ENCODE measurements around the gene MRPL4.
A peak's percentile ranks its signal among the peaks of the same experiment; 100 is the strongest.

The MRPL4 gene

GRCh38 chr19:10228393-10228792 is 23.6 kb upstream of the MRPL4 start:
- no peak for TF ChIP-seq EZH2phosphoT487 (IDR thresholded peaks at IDR 0.05; ENCODE audit: borderline replicate concordance)
- no peak for TF ChIP-seq CTCF (conservative IDR thresholded peaks at IDR 0.05; ENCODE audit: low read length)
- no peak overlapping the region for H2AFZ ChIP-seq (ENCODE audit: low read length)
- H3F3A ChIP-seq (ENCODE audit: low read depth), result no peaks in the 10 kb centered on the region
- no peak overlapping the region for H3K4me3 ChIP-seq (ENCODE audit: low read length, poor library complexity, severe bottlenecking)
- no peaks in the 10 kb centered on the region for H3K36me3 ChIP-seq (ENCODE audit: insufficient read depth, low read length)
- peaks cover 10% of the 10 kb centered on the region; the same call in 1 of the 2 replicates for H3K79me2 ChIP-seq (ENCODE audit: insufficient read depth, low read length)
- peaks cover 18% of the 10 kb centered on the region for H3K4me1 ChIP-seq (ENCODE audit: insufficient read depth, low read length, poor library complexity, severe bottlenecking)
- H3K4me2 ChIP-seq (ENCODE audit: low read depth, low read length, poor library complexity, severe bottlenecking), result peak overlapping the region; percentile 17
- H3K9ac ChIP-seq (ENCODE audit: low read depth, low read length, poor library complexity, severe bottlenecking), result no peak overlapping the region
- H3K27me3 ChIP-seq (ENCODE audit: insufficient read depth, low read length, poor library complexity, severe bottlenecking), result no peaks in the 10 kb centered on the region
- H3K9me3 ChIP-seq (ENCODE audit: insufficient read depth, low read depth, low read length), result no peaks in the 10 kb centered on the region
- H4K20me1 ChIP-seq (ENCODE audit: insufficient read depth, low read length, poor library complexity, severe bottlenecking), result no peaks in the 10 kb centered on the region
- no peaks in the 10 kb centered on the region for H3K9me2 ChIP-seq (replicated peaks; ENCODE audit: low read depth, low read length)

GRCh38 chr19:10228920-10229319 is 23.1 kb upstream of the MRPL4 start:
- Histone ChIP-seq H3K9ac (ENCODE audit: low read depth, low read length, poor library complexity, severe bottlenecking) (no peak overlapping the region), H3K9me2 (replicated peaks; ENCODE audit: low read depth, low read length) (no peaks in the 10 kb centered on the region), H3K27me3 (ENCODE audit: insufficient read depth, low read length, poor library complexity, severe bottlenecking) (no peaks in the 10 kb centered on the region), H3K9me3 (ENCODE audit: insufficient read depth, low read depth, low read length) (no peaks in the 10 kb centered on the region), H3K4me2 (ENCODE audit: low read depth, low read length, poor library complexity, severe bottlenecking) (peak overlapping the region; percentile 17), H3K79me2 (ENCODE audit: insufficient read depth, low read length) (peaks cover 10% of the 10 kb centered on the region; the same call in 1 of the 2 replicates), H3K4me1 (ENCODE audit: insufficient read depth, low read length, poor library complexity, severe bottlenecking) (peaks cover 18% of the 10 kb centered on the region), H3K36me3 (ENCODE audit: insufficient read depth, low read length) (no peaks in the 10 kb centered on the region), H3K4me3 (ENCODE audit: low read length, poor library complexity, severe bottlenecking) (no peak overlapping the region), H3F3A (ENCODE audit: low read depth) (no peaks in the 10 kb centered on the region), H2AFZ (ENCODE audit: low read length) (no peak overlapping the region), H4K20me1 (ENCODE audit: insufficient read depth, low read length, poor library complexity, severe bottlenecking) (no peaks in the 10 kb centered on the region)
- no peak for TF ChIP-seq EZH2phosphoT487 (IDR thresholded peaks at IDR 0.05; ENCODE audit: borderline replicate concordance)
- TF ChIP-seq CTCF (conservative IDR thresholded peaks at IDR 0.05; ENCODE audit: low read length), result peak; percentile 68

- H3K9ac ChIP-seq (ENCODE audit: low read depth, low read length, poor library complexity, severe bottlenecking), result peak overlapping the region; percentile 76
- H2AFZ ChIP-seq (ENCODE audit: low read length), result peak overlapping the region; percentile 94
- no peaks in the 10 kb centered on the region; the same call in 1 of the 2 replicates for H3F3A ChIP-seq (ENCODE audit: low read depth)
- H3K4me1 ChIP-seq (ENCODE audit: insufficient read depth, low read length, poor library complexity, severe bottlenecking), result peaks cover 23% of the 10 kb centered on the region
- H3K4me2 ChIP-seq (ENCODE audit: low read depth, low read length, poor library complexity, severe bottlenecking), result peak overlapping the region; percentile 82
- peak overlapping the region; percentile 78 for H3K4me3 ChIP-seq (ENCODE audit: low read length, poor library complexity, severe bottlenecking)
- H3K9me2 ChIP-seq (replicated peaks; ENCODE audit: low read depth, low read length), result no peaks in the 10 kb centered on the region
- H3K36me3 ChIP-seq (ENCODE audit: insufficient read depth, low read length), result no peaks in the 10 kb centered on the region
- TF ChIP-seq CTCF (conservative IDR thresholded peaks at IDR 0.05; ENCODE audit: low read length) (no peak), EZH2phosphoT487 (IDR thresholded peaks at IDR 0.05; ENCODE audit: borderline replicate concordance) (no peak)
- H4K20me1 ChIP-seq (ENCODE audit: insufficient read depth, low read length, poor library complexity, severe bottlenecking), result no peaks in the 10 kb centered on the region
- no peaks in the 10 kb centered on the region for H3K9me3 ChIP-seq (ENCODE audit: insufficient read depth, low read depth, low read length)
- no peaks in the 10 kb centered on the region for H3K27me3 ChIP-seq (ENCODE audit: insufficient read depth, low read length, poor library complexity, severe bottlenecking)
- H3K79me2 ChIP-seq (ENCODE audit: insufficient read depth, low read length), result peaks cover 10% of the 10 kb centered on the region; the same call in 1 of the 2 replicates
Observed at GRCh38 chr19:10230173-10230860, 21.7 kb upstream of the MRPL4 start.
